Heart right ventricle (tissue), 16 donors: Measurements from ENCODE around the gene IKBIP. TPM values are rescaled to one million over a fixed set of nuclear protein-coding genes. Genes with fewer than 3 reads are reported as not detected.

ENCODE experiments used
- ATAC-seq, 8 donors: fragments of 200-7000 bp; cut with Tn5 transposase; one replicate each; pipeline ENCODE4 v1.9.1; 2020; ENCODE audit warnings: mild to moderate bottlenecking in 8 of 8, moderate library complexity in 8 of 8, moderate number of reproducible peaks in 1 of 8
- DNase-seq, 2 donors: peaks; one replicate each; pipeline ENCODE4 v3.0.0-alpha.2; 2020
- H3K27ac ChIP-seq, 10 donors: fragments of 200-600 bp; sonication (generic) in 2 of 10; one replicate each; pipeline versions ENCODE4 v1.5.0 to v1.8.0; 2020 to 2022; ENCODE audit warnings: mild to moderate bottlenecking in 3 of 10
- H3K27me3 ChIP-seq, 7 donors: fragments of 200-600 bp; one replicate each; pipeline ENCODE4 v1.8.0; 2021 to 2022; ENCODE audit warnings: mild to moderate bottlenecking in 2 of 7
- H3K36me3 ChIP-seq, 9 donors: fragments of 200-600 bp; sonication (generic) in 1 of 9; one replicate each; pipeline versions ENCODE4 v1.5.0 to v1.8.0; 2020 to 2022; ENCODE audit warnings: mild to moderate bottlenecking in 2 of 9
- H3K4me1 ChIP-seq, 9 donors: fragments of 200-600 bp; sonication (generic) in 1 of 9; one replicate each; pipeline versions ENCODE4 v1.5.0 to v1.8.0; 2020 to 2022; ENCODE audit warnings: mild to moderate bottlenecking in 4 of 9
- H3K4me3 ChIP-seq, 10 donors: fragments of 200-600 bp; sonication (generic) in 2 of 10; one replicate each; pipeline versions ENCODE4 v1.5.0 to v1.8.0; 2020 to 2022; ENCODE audit warnings: mild to moderate bottlenecking in 7 of 10, moderate library complexity in 2 of 10
- H3K9me3 ChIP-seq, 11 donors: fragments of 200-600 bp in 10 of 11; sonication (generic) in 2 of 11; one replicate each; pipeline versions ENCODE4 v1.5.0 to v1.8.0; 2013 to 2022; ENCODE audit warnings: mild to moderate bottlenecking in 2 of 11, control low read depth in 1 of 11, moderate library complexity in 1 of 11
- CTCF ChIP-seq, 9 donors: fragments of 200-600 bp; sonication (generic) in 2 of 9; IDR thresholded peaks; one replicate each; pipeline versions ENCODE4 v1.5.0 to v1.8.0; 2021 to 2022; ENCODE audit warnings: antibody characterized with exemption in 9 of 9, mild to moderate bottlenecking in 5 of 9, moderate library complexity in 1 of 9
- WGBS, 2 donors: extraction: QIAGEN DNeasy Blood & Tissue Kit; methylation state at CpG; one replicate each; pipeline ENCODE4 v1.1.7; 2013; ENCODE audit warnings: inconsistent platforms in 1 of 2; 5-methylcytosine and 5-hydroxymethylcytosine counted together
- intact Hi-C, 10 donors: fragments of 100-400 bp; cut with DNase I; formaldehyde crosslinking; loops; one replicate each; pipeline versions ENCODE4 v1.11.1 to v1.14.2; 2022
- polyA plus RNA-seq, 2 donors: library from polyadenylated mRNA; stranded (reverse); fragments of 200-250 nt; gene quantifications; one replicate each; pipeline ENCODE4 v1.2.3, GENCODE V29; 2013
- total RNA-seq, 10 donors: library from RNA; stranded (reverse); fragmentation: NEBNext Ultra II Directional in 3 of 10; extraction: Animal tissue kit (Norgen Biotek cat#: 25700) in 3 of 10; gene quantifications; one replicate each; pipeline versions ENCODE4 v1.2.1 to v1.2.4, GENCODE V29; 2021 to 2023
- donor health status: Arrhythmogenic right ventricular cardiomyopathy.
- donor health status: ischemic (EF 13 %, LVEDD 7.1; RV severe dilation, severe dysfunction).
- donor health status: healthy with polysubstance abuse.
- donor health status: DM: no; HTN: yes; CAD: no.
- donor health status: DM: no; HTN: no; CAD: no.
- donor health status: ischemic (EF 25% LVEDD 6.9; RV normal size, moderate dysfunction).
- donor health status: ischemic (EF 25% LVEDD 5.7; RV mildly dilated, moderate dysfunction).
- donor health status: healthy.
- donor health status: DM: yes; HTN: yes; CAD: no.
- donor health status: Ischemic cardiomyopathy.
- donor health status: ischemic (EF 35%, LVEDD 5.7; RV mildly dilated, moderate dysfunction).
- donor health status: nonischemic (EF 11% LVEDD 7.7; RV severe dilation, severe dysfunction).
- donor health status: DM: yes; HTN: yes; CAD: no.
- donor health status: PGD.
- donor health status: ischemic (EF 29% LVEDD 5.4; RV normal size, mild dysfunction).
- donor health status: nonischemic (EF 23%, LVEDD 6.1; RV moderate dilation, normal function).

IKBIP gene
- total and polyA plus RNA-seq, 12 donors: 2.4 to 13.4 (median 4.8) TPM

- H3K27ac ChIP-seq: peak overlapping the region; percentile 97 to 100 (median 99)
- H3K4me3 ChIP-seq: peak overlapping the region; percentile 76 to 99 (median 91)
- WGBS, 2 donors: 0 to 1% methylated on average over 35 of the region's 35 CpGs
- no peaks in the 10 kb centered on the region for H3K27me3 ChIP-seq
- H3K4me1 ChIP-seq: peaks cover 14 to 41% (median 27%) of the 10 kb centered on the region in 9 donors
- no peak for TF ChIP-seq CTCF (IDR thresholded peaks at IDR 0.05)
- ATAC-seq (peak; percentile 50 to 81 (median 60)), DNase-seq (peak; percentile 44 to 58)
- intact Hi-C loops: loop anchor here in 4 of 10 donors (5.0 to 10.0 kb wide), 3 partner anchors 48 to 92 kb away; partner anchors contain the start of genes IKBIP (in 3 of the 4) and APAF1 (in 2 of the 4)
- H3K9me3 ChIP-seq: no peaks in the 10 kb centered on the region
- peaks cover 0 to 41% (median 35%) of the 10 kb centered on the region in 9 donors for H3K36me3 ChIP-seq
Measured at GRCh38 chr12:98594050-98594835, 50.3 kb downstream of the IKBIP start.

GRCh38 chr12:98593351-98594049 is 51.1 kb downstream of the IKBIP start, which contains the start of gene SLC25A3:
TSS of gene SLC25A3 (plus strand) at chr12:98593686. CDS start at chr12:98593979, 293 bp downstream.
- no peak for TF ChIP-seq CTCF (IDR thresholded peaks at IDR 0.05)
- 0% methylated on average over 66 to 67 of the region's 67 CpGs for WGBS, 2 donors
- intact Hi-C loops: loop anchor here in 8 of 10 donors (1.0 to 10.0 kb wide), 5 partner anchors 49 to 91 kb away; partner anchors contain the start of genes APAF1 (in 7 of the 8) and IKBIP (in 7 of the 8)

GRCh38 chr12:98592825-98593322 is 51.7 kb downstream of the IKBIP start:
- Histone ChIP-seq H3K4me3 (peak overlapping the region; percentile 7 to 99 (median 89)), H3K9me3 (no peaks in the 10 kb centered on the region), H3K27ac (peak overlapping the region; percentile 76 to 100 (median 99)), H3K27me3 (no peaks in the 10 kb centered on the region), H3K36me3 (peaks cover 0 to 28% (median 22%) of the 10 kb centered on the region in 9 donors), H3K4me1 (peaks cover 14 to 37% (median 27%) of the 10 kb centered on the region in 9 donors)
- TF ChIP-seq CTCF (IDR thresholded peaks at IDR 0.05): no peak
- ATAC-seq (no peak), DNase-seq (no peak)
- 29% methylated on average over 9 of the region's 9 CpGs for WGBS, 2 donors
- intact Hi-C loops: loop anchor here in 8 of 10 donors (1.0 to 10.0 kb wide), 5 partner anchors 49 to 91 kb away; partner anchors contain the start of genes APAF1 (in 7 of the 8) and IKBIP (in 7 of the 8)

More at GRCh38 chr12:98593351-98594049, 51.1 kb downstream of the IKBIP start, which contains the start of gene SLC25A3:
- peak; percentile 99 for ATAC-seq
- Histone ChIP-seq H3K27me3 (no peaks in the 10 kb centered on the region), H3K9me3 (no peaks in the 10 kb centered on the region), H3K27ac (peak within 1 kb of the TSS; percentile 97 to 100 (median 99)), H3K4me1 (peaks cover 14 to 41% (median 27%) of the 10 kb centered on the region in 9 donors), H3K4me3 (peak within 1 kb of the TSS; percentile 76 to 99 (median 91)), H3K36me3 (peaks cover 0 to 34% (median 28%) of the 10 kb centered on the region in 9 donors)
- DNase-seq: peak; percentile 97
